ENCODE measurements around the gene POP4.
A peak's percentile ranks its signal among the peaks of the same experiment; 100 is the strongest.
"Not testable (repeated sequence)": the region's sequence is repeated elsewhere in the genome, so short reads cannot be mapped to it uniquely, and the experiment has no call there.

The POP4 gene

DNA sequence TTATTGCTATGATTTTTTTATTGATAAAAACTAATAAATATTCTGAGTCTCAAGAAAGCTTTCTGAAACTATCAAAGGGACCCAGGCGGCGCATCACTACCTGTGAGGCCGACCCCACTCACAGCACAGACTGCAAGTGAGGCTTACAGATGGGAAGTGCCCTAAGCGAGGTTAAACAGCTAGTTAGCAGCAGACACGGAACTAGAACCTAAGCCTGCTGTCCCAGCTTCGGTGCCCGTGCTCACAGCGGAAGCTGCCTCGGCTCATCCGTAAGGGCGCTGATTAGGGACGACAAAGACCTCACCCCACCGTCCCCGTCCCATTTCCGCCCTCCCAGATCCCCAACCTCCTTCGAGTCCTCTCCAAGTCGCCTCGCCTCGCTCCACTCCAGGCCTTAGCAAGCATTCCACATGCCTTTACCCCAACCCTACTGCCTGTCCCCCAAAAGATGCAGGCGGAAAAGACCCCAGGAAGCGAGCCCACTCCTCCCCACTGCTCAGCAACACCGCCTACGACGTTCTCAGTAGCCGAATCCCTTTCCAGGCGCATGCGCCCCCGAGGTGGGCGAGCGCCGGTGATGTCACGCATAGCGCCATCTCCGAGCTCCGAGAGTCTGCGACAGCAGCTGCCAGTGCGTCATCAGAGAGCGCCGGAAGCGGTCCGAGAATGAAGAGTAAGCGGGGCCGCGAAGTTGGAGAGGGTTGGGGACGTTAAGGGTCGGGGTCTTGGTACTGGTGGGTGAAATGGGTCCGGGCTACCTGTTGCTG is at the start of gene POP4:
POP4 (plus strand) TSS at position 631 of the 767 bp plus-strand sequence; CDS start at position 667, 36 bp downstream.
- peak; percentile 87 for DNase-seq

DNA sequence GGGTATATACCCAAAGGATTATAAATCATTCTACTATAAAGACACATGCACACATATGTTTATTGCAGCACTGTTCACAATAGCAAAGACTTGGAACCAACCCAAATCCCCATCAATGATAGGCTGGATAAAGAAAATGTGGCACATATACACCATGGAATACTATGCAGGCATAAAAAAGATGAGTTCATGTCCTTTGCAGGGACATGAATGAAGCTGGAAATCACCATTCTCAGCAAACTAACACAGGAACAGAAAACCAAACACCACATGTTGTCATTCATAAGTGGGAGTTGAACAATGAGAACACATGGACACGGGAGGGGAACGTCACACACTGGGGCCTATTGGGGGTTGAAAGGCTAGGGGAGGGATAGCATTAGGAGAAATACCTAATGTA is 47.0 kb upstream of the POP4 start:
- not testable (repeated sequence) for DNase-seq

DNA sequence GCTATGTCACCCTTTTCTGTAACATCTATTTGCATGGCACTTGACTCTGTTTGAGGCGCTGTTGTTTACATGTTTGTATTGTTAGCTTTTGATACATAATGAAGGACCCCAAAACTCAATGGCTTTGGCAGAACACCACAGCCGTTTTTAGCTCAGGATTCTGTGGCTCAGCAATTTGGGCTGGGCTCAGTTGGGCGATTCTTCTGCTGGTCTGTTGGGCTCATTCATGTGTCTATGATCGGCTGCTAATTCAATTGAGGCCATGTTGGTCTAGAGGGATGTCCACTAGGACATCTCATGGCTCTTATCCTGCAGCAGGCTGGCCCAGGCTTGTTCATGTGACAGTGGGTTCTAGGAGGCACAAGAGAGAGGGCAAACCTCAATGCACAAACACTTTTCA is 46.3 kb upstream of the POP4 start:
- DNase-seq, result no peak

DNA sequence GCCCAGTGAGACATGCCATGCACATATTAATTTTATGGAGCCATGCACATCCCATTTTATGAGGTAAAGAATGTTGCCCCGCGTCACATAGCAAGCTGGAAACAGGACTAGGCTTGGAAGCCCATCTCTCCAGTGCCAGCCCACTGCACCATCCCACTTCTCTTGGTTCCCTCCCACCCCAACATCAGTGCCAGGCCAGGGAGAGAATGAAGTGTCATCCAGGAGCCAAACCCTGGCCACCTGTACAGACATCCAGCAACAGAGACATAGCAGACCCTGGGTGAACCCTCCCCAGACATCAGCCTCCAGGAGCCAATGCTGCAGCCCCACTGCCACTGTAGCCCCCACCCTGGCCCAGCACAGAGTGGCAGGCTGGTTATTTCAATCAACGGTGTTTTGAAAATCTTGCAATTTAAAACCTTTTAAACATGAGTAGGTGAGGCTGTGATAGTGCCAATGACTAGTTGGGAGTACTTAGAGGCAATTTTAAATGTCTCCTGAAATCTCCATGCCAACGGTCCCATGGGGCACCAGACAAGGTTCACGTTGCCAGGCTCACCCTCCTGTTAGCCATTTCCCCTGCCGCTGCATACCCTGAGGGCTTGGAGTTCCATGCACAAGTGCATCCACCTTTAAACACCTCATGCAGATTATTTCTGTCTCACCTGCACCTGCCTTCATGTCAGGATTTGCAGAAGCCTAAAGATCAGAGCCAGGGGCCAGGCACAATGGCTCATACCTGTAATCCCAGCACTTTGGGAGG is 45.6 kb upstream of the POP4 start:
- no peak for DNase-seq

DNA sequence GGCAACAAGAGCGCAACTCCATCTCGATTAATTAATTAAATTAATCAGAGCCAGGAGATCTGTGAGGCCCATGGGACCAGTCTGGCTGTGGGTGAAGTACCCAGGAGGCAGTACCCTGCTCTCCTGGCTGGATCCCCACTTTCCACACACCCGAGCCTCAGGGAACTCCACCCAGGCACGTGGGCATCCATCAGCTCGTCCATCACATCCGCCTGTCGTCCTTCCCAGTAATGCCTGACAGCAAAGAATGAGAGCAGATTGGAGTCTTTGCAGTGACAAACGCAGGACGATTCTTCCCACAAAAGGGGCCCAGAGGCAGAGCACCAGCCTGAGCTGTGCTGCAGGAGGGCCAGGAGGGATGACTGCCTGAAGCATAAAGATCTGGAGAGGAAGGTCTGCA is 44.5 kb upstream of the POP4 start:
- DNase-seq, result no peak

DNA sequence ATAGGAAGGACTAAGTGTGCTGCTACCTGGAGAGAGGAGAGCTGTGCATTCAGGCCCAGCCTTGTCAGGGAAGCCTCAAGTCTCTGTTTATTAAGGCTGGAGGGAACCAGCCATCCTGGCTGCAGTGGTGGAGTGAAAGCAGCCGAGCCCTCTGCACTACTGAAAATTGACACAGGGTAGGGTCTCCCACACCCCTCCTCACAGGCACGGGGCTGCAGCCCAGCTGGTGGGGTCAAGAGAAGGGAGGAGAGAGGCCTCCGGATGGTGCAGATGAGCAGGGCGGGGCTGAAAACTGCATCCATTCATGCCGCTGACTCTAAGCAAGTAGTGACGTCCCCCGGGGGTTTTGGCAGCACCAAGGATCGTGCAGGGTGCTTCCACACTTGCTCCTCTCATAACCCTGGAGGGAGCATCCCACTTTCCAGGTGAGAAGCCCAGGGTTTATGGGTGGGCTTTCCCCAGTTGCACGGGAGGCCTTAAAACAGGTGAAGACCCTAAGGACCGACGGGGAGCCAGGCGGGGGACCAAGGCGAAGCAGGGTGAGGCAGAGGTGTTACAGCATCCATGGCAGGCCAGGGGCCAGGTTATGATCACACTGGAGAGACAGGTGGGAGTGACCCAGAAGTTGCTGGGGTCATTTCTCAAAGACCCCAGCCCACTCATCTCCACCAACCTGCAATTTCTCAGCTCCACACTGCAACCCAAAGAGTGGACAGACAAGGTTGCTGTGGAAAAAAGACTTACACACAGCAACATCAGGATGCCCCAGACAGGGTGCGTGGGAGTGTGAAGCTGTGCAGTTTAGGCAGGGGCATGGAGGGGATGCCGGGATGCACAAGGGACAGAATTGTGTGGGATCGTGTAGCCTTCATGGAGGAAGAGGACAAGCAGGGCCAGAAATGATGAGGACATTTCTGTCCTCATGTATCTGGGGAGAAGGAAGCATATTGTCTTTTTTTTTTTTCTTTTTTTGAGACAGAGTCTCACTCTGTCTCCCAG is 43.5 kb upstream of the POP4 start:
- no peak for DNase-seq

GRCh38 chr19:29563486-29564101 is 42.5 kb upstream of the POP4 start:
- no peak for DNase-seq

GRCh38 chr19:29564574-29565005 is 41.5 kb upstream of the POP4 start:
- DNase-seq, result no peak

DNA sequence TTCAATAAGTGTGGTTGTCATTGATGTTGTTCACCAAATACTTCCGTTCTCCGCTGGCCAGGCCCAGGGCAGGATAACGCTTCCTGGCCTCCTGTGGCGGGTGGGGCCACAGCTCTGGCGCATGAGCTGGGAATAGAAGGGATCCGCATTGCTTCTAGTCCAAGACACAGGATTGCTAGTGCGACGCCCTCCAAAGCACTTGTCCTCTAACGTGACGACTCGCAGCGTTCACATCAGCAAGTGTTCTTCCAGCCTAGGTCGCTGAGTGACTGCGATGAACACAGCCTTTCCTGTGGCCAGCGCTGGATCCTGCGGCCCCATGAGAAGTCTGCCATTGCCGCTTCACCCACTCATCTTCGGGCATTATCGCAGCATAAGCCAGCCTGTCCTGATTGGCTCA is 40.9 kb upstream of the POP4 start:
- no peak for DNase-seq

- no peak for DNase-seq
Measured at GRCh38 chr19:29566496-29567054, 39.5 kb upstream of the POP4 start.

GRCh38 chr19:29567366-29567915 is 38.6 kb upstream of the POP4 start:
- no peak for DNase-seq

GRCh38 chr19:29568036-29569025 is 37.8 kb upstream of the POP4 start:
- no peak for DNase-seq

GRCh38 chr19:29569038-29569911 is 36.8 kb upstream of the POP4 start:
- no peak for DNase-seq

- no peak for DNase-seq
Measured at GRCh38 chr19:29571181-29571580, 34.9 kb upstream of the POP4 start.

GRCh38 chr19:29573486-29573885 is 32.6 kb upstream of the POP4 start:
- DNase-seq, result no peak

GRCh38 chr19:29574510-29574909 is 31.6 kb upstream of the POP4 start:
- no peak for DNase-seq

GRCh38 chr19:29576046-29576606 is 30.0 kb upstream of the POP4 start:
- DNase-seq, result peak; percentile 12

- DNase-seq, result no peak
Measured at GRCh38 chr19:29576761-29577648, 29.1 kb upstream of the POP4 start.
